Smooth muscle cell of the brain vasculature (primary cell): ENCODE results near the gene PPP6R3.

Experiments used
- DNase-seq: peaks from one replicate; pipeline ENCODE4 v3.0.0-alpha.2; 2012; ENCODE audit warnings: low read depth, low spot score

The PPP6R3 gene

DNA sequence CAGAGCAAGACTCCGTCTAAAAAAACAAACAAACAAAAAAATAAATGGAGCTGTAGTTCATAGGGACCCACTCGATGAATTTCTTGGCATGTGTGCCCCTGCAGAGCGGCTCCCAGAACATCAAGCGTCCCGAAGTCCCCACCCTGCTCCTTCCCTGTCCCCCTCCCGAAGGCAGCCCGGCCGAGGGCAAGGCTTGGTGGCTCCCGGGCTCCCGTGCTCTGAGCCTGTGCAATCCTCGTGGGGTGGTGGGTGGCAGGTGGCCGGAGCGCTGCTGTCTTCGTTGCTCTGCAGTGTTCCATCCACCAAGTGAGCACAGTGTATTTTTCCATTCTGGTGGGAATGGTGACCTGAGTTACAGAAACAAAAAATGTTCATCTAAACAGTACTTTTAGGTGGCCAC is 190.2 kb downstream of the PPP6R3 start:
- no peak for DNase-seq

DNA sequence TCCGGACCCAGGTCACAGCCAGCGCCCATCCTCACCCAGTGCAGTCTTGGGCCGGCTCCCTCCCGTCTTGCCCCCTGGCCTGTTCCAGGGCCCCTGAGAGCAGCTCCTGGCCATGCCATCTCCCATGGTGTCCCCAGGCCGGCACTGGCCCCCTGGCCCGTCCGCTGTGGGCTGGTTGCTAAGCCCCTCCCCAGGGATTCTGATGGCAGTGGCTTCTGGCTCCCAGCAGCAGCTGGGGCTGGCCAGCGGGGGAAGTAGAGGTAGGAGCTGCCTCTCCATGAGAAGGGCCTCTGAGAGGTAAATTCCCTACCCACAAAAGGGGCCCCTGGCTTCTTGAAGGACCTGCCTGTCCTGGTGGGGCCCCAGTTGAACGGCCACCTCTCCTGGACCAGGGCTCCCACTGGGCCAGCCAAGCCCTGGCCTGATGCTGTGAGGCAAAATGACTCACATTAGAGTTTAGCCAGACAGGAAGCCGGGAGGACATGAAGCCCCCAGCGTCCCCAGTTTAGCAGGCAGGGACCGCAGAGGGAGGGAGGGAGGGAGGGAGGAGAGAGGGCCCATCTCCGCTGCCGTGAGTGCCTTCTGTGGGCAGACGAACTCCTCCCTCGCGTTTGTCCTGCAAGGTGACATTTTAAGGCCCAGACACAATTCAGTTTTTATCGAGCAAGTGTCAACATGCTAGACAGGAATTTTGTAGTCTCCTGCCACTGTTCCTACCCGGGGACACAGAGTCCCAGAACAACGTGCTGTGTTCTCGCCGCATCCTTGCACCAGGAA is 190.8 kb downstream of the PPP6R3 start:
- DNase-seq: no peak

DNA sequence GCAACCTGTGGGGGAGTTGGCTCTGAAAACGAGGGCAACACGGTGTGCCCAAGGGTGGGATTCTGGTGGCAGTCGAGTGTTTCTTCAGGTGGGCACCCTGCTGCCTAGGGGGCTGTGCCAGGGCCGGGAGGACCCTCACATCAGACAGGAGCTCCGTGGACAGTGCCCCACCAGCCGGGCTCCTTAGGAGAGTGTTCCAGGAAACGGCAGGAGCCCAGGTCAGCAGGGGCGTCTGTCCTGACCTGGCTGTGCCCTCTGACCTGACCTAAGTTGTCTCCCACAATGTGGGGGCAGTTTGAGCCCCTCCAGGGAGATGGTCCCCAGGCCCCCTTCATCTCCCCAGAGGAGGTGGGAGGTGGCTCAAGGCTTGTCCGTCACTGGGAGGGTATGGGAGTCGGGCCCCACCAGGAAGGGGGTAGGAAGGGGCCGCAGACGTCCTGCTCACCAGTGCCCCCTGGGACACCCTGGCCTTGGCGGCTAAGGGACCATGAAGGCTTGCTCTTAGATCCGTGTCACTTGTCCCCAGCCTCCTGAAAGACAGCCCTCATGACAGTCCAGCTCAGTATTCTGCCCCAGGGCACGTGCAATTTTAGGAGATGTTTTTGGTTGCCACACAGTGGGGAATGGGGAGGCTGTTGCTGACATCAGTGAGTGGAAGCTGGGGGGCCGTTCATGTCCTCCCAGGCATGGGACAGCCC is 191.6 kb downstream of the PPP6R3 start:
- no peak for DNase-seq

DNA sequence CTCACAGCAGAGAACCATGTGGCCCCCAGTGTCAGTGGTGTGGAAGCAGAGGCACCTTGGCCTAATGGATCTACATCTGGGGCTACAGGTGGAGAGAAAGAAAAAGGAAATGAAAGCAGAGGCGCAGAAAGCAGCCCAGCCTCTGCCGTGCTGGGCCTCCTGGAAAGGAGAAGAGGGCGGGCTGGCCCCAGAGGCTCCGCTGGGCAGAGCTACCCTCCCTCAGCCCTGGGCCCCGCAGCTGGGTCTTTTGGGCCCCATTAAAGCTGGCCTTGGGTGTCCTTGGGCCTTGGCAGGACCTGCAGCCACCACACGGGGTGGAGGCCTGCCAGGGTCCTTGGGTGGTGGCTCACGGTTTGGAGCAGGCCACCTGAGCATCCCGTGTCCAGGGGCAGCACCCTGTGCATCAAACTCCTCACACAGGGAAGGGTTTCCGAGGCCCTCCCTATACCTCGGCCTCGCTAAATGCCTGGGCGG is 192.2 kb downstream of the PPP6R3 start:
- DNase-seq: no peak

DNA sequence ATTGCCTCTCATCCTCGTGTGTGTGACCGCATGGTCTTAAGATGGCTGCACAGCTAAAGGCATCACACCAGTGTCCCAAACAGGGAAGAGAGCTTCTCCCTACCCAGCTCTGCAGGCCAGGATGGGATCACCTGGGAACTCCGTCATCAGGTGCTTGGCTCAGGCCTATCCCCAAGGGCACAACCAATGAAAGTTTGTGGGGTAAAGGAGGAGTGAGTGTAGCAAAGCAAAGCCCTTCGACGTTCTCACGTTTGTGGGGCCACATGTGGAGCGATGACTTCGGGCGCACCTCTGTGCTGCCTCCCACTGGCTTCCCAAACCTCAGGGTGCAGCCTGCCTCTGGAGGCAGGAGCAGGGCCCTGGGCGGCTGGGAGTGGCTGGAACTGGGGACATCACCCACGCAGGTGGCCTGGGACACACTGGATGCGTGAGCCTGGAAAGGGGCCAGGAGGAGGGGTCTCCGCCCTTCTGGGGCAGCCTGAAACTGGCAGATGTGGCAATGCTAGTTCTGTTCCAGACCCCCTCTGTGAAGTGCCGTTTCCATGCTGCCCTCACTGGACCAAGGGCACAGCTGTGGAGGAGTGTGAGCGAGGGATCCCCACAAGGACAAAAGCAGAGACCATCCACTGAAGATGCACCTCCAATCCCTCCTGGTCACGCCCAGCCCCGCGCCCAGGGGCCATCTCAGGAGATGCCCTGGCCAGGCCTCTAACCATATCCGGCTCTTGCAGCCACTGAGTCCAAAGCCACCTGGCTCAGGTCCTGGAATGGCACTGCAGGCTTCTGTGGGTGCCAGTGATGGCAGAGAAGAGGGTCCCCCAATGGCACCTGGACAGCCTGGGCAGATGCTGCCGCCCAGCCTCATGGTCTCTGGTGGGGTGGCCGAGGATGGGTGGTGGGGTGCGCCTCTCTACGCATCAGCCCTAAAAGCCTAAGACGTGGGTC is 193.2 kb downstream of the PPP6R3 start:
- DNase-seq: no peak

DNA sequence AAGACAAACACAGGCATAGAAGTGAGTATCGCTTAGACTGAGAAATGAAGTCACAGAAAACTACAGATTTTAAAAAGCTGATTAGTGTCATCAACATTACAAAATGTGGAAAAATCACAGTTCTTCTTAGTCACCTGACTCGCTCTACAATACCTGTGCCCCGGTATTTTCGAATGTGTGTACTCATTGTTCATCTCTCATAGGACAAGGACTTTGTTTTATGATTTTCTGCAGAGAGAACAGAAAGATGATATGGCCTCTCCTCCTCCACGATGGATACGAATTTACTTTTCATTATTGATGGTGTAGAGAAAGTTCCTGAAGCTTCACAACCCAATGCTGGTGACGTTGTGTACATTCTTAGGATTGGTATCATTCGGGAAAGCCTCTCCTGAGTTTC is 194.4 kb downstream of the PPP6R3 start:
- no peak for DNase-seq

DNA sequence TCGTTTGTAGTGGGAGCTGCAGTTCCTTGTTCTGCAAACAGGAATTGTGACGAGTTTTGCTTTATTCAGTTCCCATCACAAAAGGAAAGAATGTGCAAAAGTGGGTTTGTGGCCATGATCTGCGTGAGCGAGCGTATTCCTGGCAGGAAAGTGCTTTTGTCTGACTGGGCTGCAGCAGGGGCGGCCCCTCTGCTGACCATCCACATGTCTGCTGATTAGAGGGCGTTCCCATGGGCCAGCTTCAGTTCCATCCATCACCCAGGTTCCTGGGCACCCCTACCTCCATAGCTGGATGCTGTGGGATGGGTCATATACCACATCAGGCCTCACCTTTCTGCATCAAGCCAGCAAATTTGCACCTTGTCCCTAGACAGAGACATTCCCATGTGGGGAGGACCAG is 194.9 kb downstream of the PPP6R3 start:
- no peak for DNase-seq

DNA sequence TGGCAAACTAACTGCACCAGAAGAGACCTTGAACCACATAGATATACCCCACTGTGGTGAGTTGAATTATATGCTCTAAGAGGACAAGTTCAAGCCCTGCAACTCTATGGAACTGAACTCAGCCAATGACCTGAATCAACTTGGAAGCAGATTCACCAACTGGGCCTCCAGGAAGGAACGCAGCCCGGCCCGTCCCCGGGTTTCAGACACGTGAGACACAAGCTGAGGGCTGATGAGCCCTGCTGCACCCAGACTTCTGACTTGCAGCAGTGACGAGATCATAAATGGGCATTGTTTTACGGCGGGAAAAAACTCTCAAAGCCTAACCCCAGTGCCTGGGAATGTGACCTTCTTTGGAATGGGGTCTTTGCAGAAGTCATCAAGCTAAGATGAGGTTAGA is 195.3 kb downstream of the PPP6R3 start:
- no peak for DNase-seq

DNA sequence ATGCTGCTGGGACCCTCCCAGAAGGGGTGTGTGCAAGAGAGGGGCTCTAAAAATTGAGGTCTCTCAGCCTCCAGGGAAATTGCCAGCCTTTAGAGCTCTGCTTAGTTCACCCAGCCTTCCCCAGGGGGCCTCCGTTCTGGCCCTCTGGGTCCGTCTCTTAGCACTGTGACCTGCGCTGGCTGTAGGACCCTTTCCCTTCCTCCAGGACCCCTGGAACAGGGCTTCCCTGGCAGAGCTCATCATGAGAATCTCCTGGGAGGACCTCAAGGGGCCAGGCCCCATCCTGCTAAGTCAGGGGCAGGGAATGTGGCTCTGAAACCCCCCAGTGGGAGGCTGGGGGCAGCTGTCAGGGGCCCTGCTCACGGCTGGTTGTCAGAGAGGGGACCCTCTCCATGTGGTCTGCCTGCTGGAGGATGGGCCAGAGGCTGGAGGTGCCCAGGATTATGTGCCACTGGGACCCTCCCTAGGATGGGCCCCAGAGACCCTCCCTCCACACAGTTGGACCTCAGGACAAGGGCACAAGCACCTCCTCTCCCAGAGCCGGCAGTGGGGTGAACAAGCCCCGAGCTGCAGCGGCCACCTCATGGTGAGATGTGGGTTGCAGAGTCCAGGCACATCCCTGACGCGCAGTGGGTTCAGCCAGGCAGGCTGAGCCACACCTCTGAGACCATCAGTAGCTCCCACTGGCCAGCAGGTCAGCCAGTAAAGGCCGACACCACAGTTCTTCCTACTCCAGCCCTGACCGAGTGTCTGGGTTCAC is 196.6 kb downstream of the PPP6R3 start:
- DNase-seq: no peak

DNA sequence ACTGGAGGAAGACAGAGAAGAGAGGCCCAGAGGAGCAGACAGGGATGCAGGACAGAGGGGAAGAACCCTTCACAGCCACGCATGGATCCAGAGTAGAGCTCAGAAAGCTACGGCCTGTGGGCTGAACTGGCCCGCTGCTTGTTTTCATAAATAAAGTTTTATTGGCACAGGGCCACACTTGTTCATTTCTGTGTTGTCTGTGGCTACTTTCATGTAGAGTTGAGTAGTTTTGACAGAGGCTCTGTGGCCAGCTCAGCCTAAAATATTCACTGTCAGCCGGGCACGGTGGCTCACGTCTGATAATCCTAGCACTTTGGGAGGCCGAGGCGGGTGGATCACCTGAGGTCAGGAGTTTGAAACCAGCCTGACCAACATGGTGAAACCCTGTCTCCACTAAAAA is 197.5 kb downstream of the PPP6R3 start:
- no peak for DNase-seq

DNA sequence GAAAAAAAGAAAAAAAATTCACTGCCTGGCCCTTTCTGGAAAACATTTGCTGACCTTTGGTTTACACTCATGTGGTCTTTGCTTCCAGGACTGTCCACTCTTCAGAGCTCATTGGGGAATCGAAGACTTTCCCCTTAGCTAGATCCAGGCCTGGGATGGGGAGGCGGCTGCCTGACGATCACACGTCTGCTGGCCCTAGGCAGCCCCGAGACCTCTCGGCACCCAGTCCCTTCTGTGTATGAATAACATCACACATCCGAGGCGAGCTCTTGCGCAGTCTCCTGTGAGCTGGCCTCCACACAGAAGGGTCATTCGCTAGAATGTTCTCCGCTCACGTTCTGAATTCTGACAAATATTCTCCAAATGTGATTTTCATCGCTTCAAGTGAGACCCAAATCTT is 198.1 kb downstream of the PPP6R3 start:
- no peak for DNase-seq

DNA sequence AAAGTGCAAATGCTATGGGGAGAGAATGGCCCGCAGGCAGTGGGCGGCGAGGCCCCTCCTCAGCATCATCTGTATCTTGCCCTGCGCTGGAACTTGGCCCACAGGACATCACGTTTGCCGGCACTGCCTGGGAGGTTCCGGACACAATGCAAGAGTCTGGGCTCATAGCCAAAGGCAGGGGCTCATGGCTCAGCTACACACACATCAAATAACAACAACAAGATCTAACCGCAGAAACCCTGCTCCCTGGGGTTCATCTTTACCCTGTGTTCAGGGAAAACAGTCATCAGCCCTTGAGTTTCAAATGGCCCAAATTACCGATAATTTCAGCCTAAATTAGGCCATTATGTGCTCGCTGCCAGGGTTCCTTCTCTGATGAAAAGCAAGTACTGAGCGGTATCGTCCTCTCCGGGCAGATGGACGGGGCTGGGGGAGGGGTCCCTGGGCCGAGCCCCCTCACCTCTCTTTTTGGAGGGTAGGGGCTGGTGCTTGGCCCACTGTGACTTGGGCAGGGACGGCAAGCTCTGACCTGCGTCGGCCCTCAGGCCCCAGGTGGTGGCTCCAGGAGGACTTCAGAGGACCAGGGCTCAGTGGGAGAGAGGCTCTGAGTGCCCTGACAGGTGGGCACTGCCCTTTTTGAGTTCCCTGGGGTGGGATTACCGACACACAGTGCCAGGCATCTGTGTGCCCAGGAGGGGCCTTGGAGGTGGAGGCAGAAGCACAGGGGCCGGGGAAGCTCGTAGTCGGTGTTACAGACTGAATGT is 198.8 kb downstream of the PPP6R3 start:
- peak; percentile 99 for DNase-seq

DNA sequence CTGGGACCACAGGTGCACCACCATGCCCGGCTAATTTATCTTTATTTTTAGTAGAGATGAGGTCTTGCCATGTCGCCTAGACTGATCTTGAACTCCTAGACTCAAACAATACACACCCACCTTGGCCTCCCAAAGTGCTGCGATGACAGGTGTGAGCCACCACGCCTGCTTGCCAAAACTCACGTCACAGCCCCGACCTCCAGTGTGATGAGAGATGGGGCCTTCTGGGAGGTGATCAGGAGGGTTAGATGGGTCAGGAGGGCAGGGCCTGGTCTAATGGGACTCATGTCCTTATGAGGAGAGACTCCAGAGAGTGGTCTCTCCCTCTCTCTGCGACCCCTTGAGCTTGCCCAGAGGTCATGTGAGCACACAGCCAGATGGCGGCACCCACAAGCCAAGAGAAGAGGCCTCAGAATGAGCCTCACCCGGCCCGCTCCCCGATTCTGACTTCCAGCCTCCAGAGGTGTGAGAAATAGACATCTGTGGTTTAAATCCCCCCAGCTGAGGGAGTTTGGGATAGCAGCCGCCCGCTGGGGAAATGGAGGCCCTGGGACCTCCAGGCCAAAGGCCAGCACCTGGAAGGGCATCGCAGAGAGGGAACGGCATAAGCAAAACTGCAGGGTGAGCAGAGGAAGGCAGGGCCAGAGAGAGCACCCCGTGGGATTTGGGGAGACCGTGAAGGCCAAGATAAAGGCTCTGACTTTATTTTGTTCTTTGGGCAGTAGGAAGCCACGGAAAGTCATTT is 199.7 kb downstream of the PPP6R3 start:
- no peak for DNase-seq

DNA sequence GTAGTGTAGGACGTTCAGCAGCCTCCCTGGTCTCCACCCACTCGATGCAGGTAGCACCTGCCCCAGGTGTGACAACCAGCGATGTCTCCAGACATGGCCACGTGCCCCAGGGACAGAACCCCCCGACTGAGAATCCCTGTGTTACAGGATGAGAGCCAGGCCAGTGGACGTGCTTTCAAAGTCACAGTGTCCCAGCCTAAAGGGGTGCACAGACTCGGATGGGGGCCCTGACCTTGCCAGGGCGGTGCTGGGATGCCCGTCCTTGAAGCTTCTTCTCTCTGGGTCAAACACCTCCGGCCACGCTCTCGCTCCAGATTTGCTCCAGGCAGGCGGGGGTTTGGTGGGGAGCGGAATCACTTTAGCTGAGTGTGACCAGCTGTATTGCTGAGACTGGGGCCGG is 200.5 kb downstream of the PPP6R3 start:
- DNase-seq: no peak

DNA sequence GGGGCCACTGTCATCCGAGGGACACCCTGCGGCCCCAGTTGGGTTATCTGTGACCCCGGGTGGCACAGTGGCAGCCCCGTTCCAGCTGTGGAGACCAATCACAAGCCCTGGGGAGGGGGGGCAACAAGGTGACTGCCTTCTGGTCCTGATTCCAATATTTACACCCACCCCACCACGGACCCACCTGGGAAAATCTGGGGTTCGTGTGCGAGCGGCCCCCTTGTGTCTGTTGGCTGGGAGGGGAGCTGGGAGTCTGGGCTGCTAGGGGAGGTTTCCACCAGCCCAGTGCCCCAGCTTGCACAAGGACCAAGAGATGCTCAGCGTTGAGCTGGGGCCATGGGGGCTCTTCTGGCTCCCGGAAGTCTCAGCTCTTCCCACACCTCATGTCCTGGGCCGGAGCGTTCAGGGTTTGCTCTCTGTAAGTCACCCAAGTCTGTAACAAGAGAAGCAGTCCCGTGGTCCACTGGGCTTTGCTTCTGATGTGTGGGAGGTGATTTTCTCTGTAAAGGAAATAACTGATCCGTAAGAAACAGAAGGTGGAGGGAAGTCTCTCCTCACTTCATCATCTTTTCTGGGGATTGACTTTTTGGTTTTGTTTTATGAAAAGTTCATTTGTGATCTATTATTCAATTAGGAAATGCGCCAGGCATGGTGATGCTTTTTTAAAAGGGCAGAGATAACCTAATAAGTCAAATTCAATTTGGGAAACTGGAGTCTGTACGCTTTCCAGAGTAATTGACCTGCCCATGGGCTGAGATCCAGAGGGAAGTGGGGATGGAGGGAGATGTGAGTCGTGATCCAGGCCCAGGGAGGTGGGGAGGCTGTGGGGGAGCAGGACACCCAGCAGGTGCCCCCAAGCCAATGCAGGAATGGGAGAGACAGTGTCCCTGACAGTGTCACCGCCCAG is 201.4 kb downstream of the PPP6R3 start:
- no peak for DNase-seq

DNA sequence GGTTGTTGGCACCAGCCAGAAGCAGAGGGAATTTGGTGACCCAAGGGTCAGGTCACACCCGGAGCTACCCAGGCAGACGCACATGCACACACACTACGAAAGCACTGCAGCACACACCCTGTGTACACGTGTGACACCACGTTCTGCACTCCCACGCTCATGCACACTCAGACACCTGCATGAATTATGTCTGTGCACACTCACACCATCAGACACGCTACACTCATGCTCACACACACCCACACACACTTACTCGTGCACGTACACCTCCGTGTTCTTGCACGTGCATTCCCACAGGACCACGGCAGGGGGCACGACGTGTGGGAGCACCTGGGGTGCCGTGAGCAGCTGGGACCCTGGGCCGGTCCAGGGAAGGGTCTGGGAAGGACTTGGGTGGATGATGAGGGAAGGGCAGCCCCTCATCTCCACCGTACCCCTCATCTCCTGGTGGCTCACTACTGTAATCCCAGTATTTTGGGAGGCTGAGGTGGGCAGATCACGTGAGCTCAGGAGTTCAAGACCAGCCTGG is 203.0 kb downstream of the PPP6R3 start:
- no peak for DNase-seq

DNA sequence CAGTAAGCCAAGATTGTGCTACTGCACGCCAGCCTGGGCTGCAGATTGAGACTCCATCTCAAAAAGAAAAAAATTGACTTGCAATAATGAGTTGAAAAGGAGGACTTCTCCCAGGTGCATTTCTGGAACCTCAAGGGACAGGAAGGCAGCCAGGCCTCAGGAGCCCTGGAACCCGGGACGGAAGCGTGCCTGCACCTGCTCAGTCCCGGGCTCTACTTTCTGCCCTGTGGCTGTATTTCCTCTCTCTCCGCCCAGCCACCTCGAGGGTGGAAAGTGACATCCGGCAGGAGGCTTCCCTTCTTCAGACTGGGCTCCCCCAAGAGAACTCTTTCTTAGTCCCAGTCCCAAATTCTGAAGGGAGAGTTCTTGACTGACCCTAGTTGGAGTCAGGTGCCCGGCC is 203.6 kb downstream of the PPP6R3 start:
- DNase-seq: no peak

DNA sequence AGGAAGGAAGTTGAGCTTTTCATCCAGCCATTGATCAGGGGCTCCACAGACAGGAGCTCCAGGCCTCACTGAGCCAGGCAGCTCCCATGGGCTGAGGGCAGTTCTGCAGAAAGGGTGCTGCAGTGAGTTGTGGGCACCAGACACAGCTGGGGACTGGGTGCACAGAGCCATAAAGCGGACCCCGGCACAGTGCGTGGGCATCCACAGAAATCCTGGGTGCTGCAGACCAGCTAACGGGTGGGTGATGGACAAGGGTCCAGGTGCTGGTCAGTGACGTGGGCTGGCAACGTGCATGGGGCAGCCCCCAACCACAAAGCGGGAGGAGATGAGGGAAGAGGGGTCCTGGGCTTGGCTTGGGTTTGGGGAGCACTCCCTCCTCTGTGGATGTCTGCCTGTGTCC is 204.4 kb downstream of the PPP6R3 start:
- no peak for DNase-seq
